HAP-1 (cell line): ENCODE measurements around the gene ATP13A4.

Source experiments
- DNase-seq, 2 experiments: peaks; one replicate each; pipeline ENCODE4 v3.0.0-alpha.2; 2016 to 2020; ENCODE audit warnings: low spot score in 2 of 2
- H3K27me3 ChIP-seq: fragments of 250-450 bp; sonication (Bioruptor Pico); 2 replicates; pipeline ENCODE4 v1.5.1; 2020; ENCODE audit warnings: low read depth, mild to moderate bottlenecking, moderate library complexity
- H3K36me3 ChIP-seq: fragments of 250-450 bp; sonication (Bioruptor Pico); replicated peaks from 2 replicates; pipeline ENCODE4 v1.5.1; 2020; ENCODE audit warnings: mild to moderate bottlenecking
- H3K4me1 ChIP-seq: fragments of 250-450 bp; sonication (Bioruptor Pico); 2 replicates; pipeline ENCODE4 v1.5.1; 2020; ENCODE audit warnings: mild to moderate bottlenecking
- H3K4me3 ChIP-seq: fragments of 250-450 bp; sonication (Bioruptor Pico); 2 replicates; pipeline ENCODE4 v1.5.1; 2020; ENCODE audit warnings: mild to moderate bottlenecking, moderate library complexity
- H3K9me3 ChIP-seq: fragments of 250-450 bp; sonication (Bioruptor Pico); 2 replicates; pipeline ENCODE4 v1.5.1; 2020; ENCODE audit warnings: mild to moderate bottlenecking, moderate library complexity
- in situ Hi-C: fragments of 300-500 bp; cut with MboI; formaldehyde crosslinking; loops from 3 replicates; pipeline ENCODE4 v1.14.3; 2020; ENCODE audit warnings: low sequenced_read_pairs, inconsistent platforms, mixed read lengths

The ATP13A4 gene

GRCh38 chr3:193464889-193465288, 89.8 kb downstream of the ATP13A4 start:
- H3K4me3 ChIP-seq, result no peak overlapping the region
- H3K9me3 ChIP-seq, result no peaks in the 10 kb centered on the region
- no peak for DNase-seq
- in situ Hi-C loops, result loop anchor here (10.0 kb wide), 1 partner anchor 650 kb away; no protein-coding TSS in a partner anchor
- no peaks in the 10 kb centered on the region for H3K4me1 ChIP-seq
- H3K36me3 ChIP-seq, result no peaks in the 10 kb centered on the region
- H3K27me3 ChIP-seq, result no peaks in the 10 kb centered on the region

DNA sequence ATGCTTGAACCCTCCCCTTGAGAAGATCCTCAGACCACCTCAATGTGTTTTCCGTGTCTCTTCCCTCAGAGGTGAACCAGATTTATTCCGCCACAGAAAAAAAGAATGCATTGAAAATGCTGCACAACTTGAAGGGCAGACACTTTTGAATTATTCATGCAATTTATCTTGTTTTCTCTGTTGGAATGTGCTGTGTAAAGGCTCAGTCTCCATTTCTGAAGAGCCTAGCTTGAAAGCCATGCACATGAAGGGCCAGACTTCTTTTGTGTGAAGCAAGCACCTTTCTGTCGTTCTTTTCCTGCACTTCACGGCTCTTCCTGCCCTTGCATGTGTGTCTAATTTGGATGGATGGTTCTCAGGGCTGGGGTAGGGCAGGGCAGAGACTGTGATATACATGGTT, 97.2 kb downstream of the ATP13A4 start:
- H3K4me3 ChIP-seq, result no peak overlapping the region
- no peak for DNase-seq
- no peaks in the 10 kb centered on the region for H3K27me3 ChIP-seq
- H3K36me3 ChIP-seq, result no peaks in the 10 kb centered on the region
- H3K9me3 ChIP-seq, result no peaks in the 10 kb centered on the region
- in situ Hi-C loops, result no loop called here
- no peaks in the 10 kb centered on the region for H3K4me1 ChIP-seq

GRCh38 chr3:193452338-193452737, 102.4 kb downstream of the ATP13A4 start:
- in situ Hi-C loops, result no loop called here
- Histone ChIP-seq H3K9me3 (no peaks in the 10 kb centered on the region), H3K27me3 (no peaks in the 10 kb centered on the region), H3K36me3 (no peaks in the 10 kb centered on the region), H3K4me3 (no peak overlapping the region), H3K4me1 (no peaks in the 10 kb centered on the region)
- peak in 1 of 2 experiments; percentile 10 for DNase-seq

- in situ Hi-C loops, result no loop called here
- H3K4me1 ChIP-seq, result no peaks in the 10 kb centered on the region
- no peaks in the 10 kb centered on the region for H3K36me3 ChIP-seq
- H3K9me3 ChIP-seq, result no peaks in the 10 kb centered on the region
- H3K4me3 ChIP-seq, result no peak overlapping the region
- H3K27me3 ChIP-seq, result no peaks in the 10 kb centered on the region
- DNase-seq, result no peak
Observed at GRCh38 chr3:193451902-193452301, 102.8 kb downstream of the ATP13A4 start.

DNA sequence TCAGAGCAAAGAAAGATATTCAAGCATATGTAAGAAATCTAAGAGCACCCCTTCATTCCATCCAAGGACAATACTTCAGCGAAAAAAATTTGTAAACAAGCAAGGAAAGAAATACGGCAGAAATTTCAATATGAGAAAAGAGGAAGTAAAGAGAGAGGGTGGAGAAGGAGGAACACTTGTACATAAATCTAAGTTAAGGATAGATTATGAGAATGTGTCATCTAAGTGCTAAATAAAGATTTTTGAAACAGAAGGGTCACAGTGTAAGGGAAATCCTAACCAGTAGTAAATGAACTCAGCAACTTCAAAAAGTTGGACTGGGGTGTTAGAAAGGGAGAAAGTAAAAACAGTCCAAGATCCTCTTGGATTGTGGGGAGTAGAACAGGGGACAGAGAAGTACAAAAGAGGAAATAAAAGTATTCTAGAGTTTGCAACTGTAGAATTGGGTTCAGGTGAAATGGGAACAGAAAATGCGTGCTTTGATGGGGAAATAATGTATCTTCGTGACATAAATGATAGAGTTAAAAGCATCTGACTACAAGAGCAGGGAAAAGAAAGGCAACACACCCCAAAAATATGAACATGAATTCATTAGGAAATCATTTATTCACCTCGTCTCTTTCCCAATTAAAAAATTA, 107.6 kb downstream of the ATP13A4 start:
- DNase-seq, result no peak
- Histone ChIP-seq H3K4me1 (no peaks in the 10 kb centered on the region), H3K36me3 (no peaks in the 10 kb centered on the region), H3K9me3 (no peaks in the 10 kb centered on the region), H3K27me3 (no peaks in the 10 kb centered on the region), H3K4me3 (no peak overlapping the region)
- in situ Hi-C loops, result no loop called here

- H3K36me3 ChIP-seq, result no peaks in the 10 kb centered on the region
- H3K9me3 ChIP-seq, result no peaks in the 10 kb centered on the region
- H3K4me1 ChIP-seq, result no peaks in the 10 kb centered on the region
- in situ Hi-C loops, result no loop called here
- H3K27me3 ChIP-seq, result no peaks in the 10 kb centered on the region
- DNase-seq, result no peak
- no peak overlapping the region for H3K4me3 ChIP-seq
Observed at GRCh38 chr3:193439423-193439822, 115.3 kb downstream of the ATP13A4 start.

DNA sequence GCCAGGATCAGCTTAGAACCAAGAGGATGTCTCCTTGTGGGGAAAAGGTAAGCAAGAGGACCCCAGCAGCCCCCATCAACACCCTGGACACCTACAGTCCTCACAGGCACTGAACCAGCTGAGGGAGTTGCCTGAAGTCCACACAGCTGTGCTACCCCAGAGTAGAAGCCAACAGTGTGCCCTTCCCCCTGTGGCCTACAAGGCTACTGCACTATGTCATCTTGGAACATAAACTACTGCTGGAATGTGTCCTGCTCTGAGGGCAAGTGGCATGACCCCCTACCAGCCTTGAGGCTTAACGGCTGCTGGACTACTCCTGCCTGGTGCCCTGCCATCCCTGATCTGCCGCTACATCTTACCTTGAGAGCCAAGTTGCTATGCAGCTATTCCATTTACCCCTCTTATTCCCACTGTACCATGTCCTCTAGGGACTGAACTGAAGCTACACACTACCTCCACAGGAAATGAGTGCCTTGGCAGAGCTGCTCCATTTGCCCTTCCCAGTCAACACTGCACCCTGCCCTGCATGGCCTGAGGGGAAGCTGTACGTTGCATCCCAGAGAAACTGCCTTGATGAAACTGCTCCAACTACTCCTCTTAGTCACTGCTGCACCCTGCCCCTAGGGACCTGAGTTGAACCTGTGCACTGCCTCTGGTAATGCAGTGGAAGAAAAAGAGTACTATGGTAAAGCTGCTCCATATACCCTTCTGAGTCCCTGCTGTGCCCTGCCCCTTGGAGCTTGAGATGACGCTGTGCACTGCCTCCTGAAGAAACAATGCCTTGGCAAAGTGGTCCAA, 135.9 kb downstream of the ATP13A4 start:
- DNase-seq, result no peak

GRCh38 chr3:193416629-193417028, 138.1 kb downstream of the ATP13A4 start:
- DNase-seq, result no peak
- H3K9me3 ChIP-seq, result no peaks in the 10 kb centered on the region
- no peaks in the 10 kb centered on the region for H3K4me1 ChIP-seq
- no peak overlapping the region for H3K4me3 ChIP-seq
- in situ Hi-C loops, result no loop called here
- no peaks in the 10 kb centered on the region for H3K27me3 ChIP-seq
- H3K36me3 ChIP-seq, result no peaks in the 10 kb centered on the region

More for the DNA sequence above, 135.9 kb downstream of the ATP13A4 start:
- H3K4me3 ChIP-seq, result no peak overlapping the region
- H3K27me3 ChIP-seq, result no peaks in the 10 kb centered on the region
- in situ Hi-C loops, result no loop called here
- no peaks in the 10 kb centered on the region for H3K36me3 ChIP-seq
- no peaks in the 10 kb centered on the region for H3K4me1 ChIP-seq
- H3K9me3 ChIP-seq, result no peaks in the 10 kb centered on the region

- in situ Hi-C loops, result no loop called here
- Histone ChIP-seq H3K36me3 (no peaks in the 10 kb centered on the region), H3K27me3 (no peaks in the 10 kb centered on the region), H3K4me1 (no peaks in the 10 kb centered on the region), H3K4me3 (no peak overlapping the region), H3K9me3 (no peaks in the 10 kb centered on the region)
- no peak for DNase-seq
Observed at GRCh38 chr3:193407688-193408087, 147.0 kb downstream of the ATP13A4 start.

DNA sequence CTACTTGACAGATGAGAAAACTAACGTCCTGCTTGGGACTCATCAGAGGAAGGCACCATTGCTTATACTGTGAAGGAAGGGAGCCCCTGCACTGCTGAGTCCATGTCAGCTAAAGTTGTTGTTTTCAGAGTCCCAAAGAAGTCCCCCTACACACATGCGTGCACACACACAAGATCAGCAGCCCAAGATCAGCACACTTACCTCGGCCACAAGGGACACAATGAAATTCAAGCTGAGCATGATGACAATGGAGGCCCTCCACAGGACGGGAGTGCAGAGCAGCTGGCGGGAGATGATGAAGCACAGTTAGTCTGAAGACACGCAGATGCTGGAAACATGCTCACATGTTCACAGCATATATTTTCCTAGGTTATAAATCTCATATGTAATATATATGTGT, 147.6 kb downstream of the ATP13A4 start:
- Histone ChIP-seq H3K27me3 (no peaks in the 10 kb centered on the region), H3K9me3 (no peaks in the 10 kb centered on the region), H3K4me3 (no peak overlapping the region), H3K4me1 (no peaks in the 10 kb centered on the region), H3K36me3 (no peaks in the 10 kb centered on the region)
- no peak for DNase-seq
- in situ Hi-C loops, result no loop called here

DNA sequence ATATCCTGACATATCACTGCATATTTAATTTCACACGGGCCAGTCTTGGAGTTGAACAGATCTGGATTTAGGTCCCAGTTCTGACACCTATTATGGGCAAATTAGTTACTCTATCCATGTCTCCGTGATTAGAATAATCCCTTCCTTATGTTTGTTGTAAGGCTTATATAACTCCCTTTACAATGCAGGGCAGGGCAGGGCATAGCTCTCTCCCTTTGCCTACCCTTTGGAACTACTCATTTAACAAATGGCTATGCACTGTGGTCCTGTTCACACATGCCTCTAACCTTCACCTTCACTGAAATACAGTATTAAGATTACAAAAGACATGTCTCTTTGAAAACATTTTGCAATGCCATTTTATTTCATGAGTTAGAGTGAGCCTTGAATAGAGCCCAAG, 151.4 kb downstream of the ATP13A4 start:
- no peak overlapping the region for H3K4me3 ChIP-seq
- no peaks in the 10 kb centered on the region for H3K9me3 ChIP-seq
- H3K27me3 ChIP-seq, result no peaks in the 10 kb centered on the region
- peak in 1 of 2 experiments; percentile 8 for DNase-seq
- no peaks in the 10 kb centered on the region for H3K36me3 ChIP-seq
- no peaks in the 10 kb centered on the region for H3K4me1 ChIP-seq
- in situ Hi-C loops, result no loop called here

- Histone ChIP-seq H3K36me3 (no peaks in the 10 kb centered on the region), H3K4me3 (no peak overlapping the region), H3K27me3 (no peaks in the 10 kb centered on the region), H3K4me1 (no peaks in the 10 kb centered on the region), H3K9me3 (no peaks in the 10 kb centered on the region)
- DNase-seq, result no peak
- in situ Hi-C loops, result no loop called here
Observed at GRCh38 chr3:193400304-193400703, 154.4 kb downstream of the ATP13A4 start.

DNA sequence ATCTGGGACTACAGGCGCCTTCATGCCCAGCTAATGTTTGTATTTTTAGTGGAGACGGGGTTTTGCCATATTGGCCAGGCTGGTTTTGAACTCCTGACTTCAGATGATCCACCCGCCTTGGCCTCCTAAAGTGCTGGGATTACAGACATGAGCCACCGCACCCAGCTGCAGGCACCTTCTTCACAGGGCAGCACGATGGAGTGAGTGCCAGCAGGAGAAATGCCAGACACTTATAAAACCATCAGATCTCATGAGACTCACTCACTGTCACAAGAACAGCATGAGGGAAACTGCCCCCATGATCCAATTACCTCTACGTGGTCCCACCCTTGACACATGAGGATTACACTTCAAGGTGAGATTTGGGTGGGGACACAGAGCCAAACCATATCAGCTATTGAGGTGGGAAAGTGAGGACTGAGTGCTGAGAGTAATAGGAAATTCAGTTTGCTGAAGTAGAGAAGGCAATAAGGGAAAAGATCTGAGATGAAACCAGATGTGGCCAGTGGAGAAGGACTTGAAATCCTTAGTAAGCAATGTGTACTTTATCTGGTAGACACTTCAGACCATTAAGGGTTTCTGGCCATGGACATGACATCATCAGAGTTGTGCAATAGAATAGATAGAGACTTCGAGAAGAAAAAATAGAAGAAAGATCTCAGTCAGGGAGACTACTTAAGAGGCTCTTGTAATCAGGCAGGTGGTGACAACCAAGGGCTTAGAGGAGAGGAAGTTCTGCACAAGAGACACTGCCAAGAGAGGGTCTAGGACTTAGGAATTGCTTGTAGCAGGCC, 158.0 kb downstream of the ATP13A4 start:
- Histone ChIP-seq H3K4me1 (peaks cover 9% of the 10 kb centered on the region), H3K9me3 (no peaks in the 10 kb centered on the region), H3K27me3 (no peaks in the 10 kb centered on the region), H3K4me3 (no peak overlapping the region), H3K36me3 (no peaks in the 10 kb centered on the region)
- no peak for DNase-seq
- in situ Hi-C loops, result no loop called here

- Histone ChIP-seq H3K4me1 (peaks cover 23% of the 10 kb centered on the region), H3K9me3 (no peaks in the 10 kb centered on the region), H3K4me3 (no peak overlapping the region), H3K27me3 (no peaks in the 10 kb centered on the region), H3K36me3 (no peaks in the 10 kb centered on the region)
- DNase-seq, result peak; percentile 52 to 56
- in situ Hi-C loops, result no loop called here
Observed at GRCh38 chr3:193391902-193392301, 162.8 kb downstream of the ATP13A4 start.
